ENCODE measurements around the gene PPP1R1B. TPM values are rescaled to one million over a fixed set of nuclear protein-coding genes. Genes with fewer than 3 reads are reported as not detected.
A peak's percentile ranks its signal among the peaks of the same experiment; 100 is the strongest.

Gene PPP1R1B
- total and polyA plus RNA-seq, 9 of the 15 experiments (the other 6 are each of a cell fraction or from before 2014, with no cell fraction given), result 0.07 to 0.18 (median 0.10) TPM; not detected in 4

- TF ChIP-seq NR4A1 (CRISPR knock-in tag; IDR thresholded peaks at IDR 0.05) (no peak), NR4A1 (tag; IDR thresholded peaks at IDR 0.05) (no peak), ATF3 (IDR thresholded peaks at IDR 0.05) (no peak), ATF3 (CRISPR knock-in tag; conservative IDR thresholded peaks at IDR 0.05) (no peak), STAT5A (IDR thresholded peaks at IDR 0.05; ENCODE audit: borderline replicate concordance, low read length) (peak; percentile 43; the same call in 1 of the 2 replicates), ARID1B (IDR thresholded peaks at IDR 0.05) (no peak), HCFC1 (IDR thresholded peaks at IDR 0.05; ENCODE audit: low read depth, low read length) (peak; percentile 48), LCOR (CRISPR knock-in tag; IDR thresholded peaks at IDR 0.05) (0 out of 2 replicates have a peak, but pooled peaks have one; percentile 25), XRCC5 (IDR thresholded peaks at IDR 0.05; ENCODE audit: low read depth, low read length) (peak; percentile 94; the same call in 1 of the 2 replicates), ZNF408 (CRISPR knock-in tag; IDR thresholded peaks at IDR 0.05; ENCODE audit: low read depth) (no peak), ARID2 (IDR thresholded peaks at IDR 0.05) (peak; percentile 85), MXI1 (IDR thresholded peaks at IDR 0.05; ENCODE audit: low read depth, low read length) (no peak), RAD21 (CRISPR knock-in tag; conservative IDR thresholded peaks at IDR 0.05 in 1 of 2, IDR thresholded peaks at IDR 0.05 in 1 of 2) (peak; percentile 96 to 98), SP1 (CRISPR knock-in tag; IDR thresholded peaks at IDR 0.05) (peak; percentile 63)
- TF ChIP-seq, protein P1, sequence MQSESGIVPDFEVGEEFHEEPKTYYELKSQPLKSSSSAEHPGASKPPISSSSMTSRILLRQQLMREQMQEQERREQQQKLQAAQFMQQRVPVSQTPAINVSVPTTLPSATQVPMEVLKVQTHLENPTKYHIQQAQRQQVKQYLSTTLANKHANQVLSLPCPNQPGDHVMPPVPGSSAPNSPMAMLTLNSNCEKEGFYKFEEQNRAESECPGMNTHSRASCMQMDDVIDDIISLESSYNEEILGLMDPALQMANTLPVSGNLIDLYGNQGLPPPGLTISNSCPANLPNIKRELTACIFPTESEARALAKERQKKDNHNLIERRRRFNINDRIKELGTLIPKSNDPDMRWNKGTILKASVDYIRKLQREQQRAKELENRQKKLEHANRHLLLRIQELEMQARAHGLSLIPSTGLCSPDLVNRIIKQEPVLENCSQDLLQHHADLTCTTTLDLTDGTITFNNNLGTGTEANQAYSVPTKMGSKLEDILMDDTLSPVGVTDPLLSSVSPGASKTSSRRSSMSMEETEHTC (IDR thresholded peaks at IDR 0.05), result no peak
- TF ChIP-seq, protein P2, sequence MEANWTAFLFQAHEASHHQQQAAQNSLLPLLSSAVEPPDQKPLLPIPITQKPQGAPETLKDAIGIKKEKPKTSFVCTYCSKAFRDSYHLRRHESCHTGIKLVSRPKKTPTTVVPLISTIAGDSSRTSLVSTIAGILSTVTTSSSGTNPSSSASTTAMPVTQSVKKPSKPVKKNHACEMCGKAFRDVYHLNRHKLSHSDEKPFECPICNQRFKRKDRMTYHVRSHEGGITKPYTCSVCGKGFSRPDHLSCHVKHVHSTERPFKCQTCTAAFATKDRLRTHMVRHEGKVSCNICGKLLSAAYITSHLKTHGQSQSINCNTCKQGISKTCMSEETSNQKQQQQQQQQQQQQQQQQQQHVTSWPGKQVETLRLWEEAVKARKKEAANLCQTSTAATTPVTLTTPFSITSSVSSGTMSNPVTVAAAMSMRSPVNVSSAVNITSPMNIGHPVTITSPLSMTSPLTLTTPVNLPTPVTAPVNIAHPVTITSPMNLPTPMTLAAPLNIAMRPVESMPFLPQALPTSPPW (CRISPR knock-in tag; IDR thresholded peaks at IDR 0.05), result peak; percentile 38; the same call in 1 of the 2 replicates
- TF ChIP-seq, protein P3, sequence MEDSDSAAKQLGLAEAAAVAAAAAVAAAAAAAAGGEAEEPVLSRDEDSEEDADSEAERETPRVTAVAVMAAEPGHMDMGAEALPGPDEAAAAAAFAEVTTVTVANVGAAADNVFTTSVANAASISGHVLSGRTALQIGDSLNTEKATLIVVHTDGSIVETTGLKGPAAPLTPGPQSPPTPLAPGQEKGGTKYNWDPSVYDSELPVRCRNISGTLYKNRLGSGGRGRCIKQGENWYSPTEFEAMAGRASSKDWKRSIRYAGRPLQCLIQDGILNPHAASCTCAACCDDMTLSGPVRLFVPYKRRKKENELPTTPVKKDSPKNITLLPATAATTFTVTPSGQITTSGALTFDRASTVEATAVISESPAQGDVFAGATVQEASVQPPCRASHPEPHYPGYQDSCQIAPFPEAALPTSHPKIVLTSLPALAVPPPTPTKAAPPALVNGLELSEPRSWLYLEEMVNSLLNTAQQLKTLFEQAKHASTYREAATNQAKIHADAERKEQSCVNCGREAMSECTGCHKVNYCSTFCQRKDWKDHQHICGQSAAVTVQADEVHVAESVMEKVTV (CRISPR knock-in tag; IDR thresholded peaks at IDR 0.05), result peak; percentile 93
- TF ChIP-seq, protein P4, sequence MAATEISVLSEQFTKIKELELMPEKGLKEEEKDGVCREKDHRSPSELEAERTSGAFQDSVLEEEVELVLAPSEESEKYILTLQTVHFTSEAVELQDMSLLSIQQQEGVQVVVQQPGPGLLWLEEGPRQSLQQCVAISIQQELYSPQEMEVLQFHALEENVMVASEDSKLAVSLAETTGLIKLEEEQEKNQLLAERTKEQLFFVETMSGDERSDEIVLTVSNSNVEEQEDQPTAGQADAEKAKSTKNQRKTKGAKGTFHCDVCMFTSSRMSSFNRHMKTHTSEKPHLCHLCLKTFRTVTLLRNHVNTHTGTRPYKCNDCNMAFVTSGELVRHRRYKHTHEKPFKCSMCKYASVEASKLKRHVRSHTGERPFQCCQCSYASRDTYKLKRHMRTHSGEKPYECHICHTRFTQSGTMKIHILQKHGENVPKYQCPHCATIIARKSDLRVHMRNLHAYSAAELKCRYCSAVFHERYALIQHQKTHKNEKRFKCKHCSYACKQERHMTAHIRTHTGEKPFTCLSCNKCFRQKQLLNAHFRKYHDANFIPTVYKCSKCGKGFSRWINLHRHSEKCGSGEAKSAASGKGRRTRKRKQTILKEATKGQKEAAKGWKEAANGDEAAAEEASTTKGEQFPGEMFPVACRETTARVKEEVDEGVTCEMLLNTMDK (IDR thresholded peaks at IDR 0.05; ENCODE audit: borderline replicate concordance, insufficient read depth, low read depth, low read length, poor library complexity, severe bottlenecking), result peak; percentile 79
Measured at GRCh38 chr17:39621523-39622379, 5.0 kb upstream of the PPP1R1B start (continued).
